HUES6 (cell line): Measurements from ENCODE around the gene CCDC142.

ENCODE experiments used
- H3K27ac ChIP-seq: 2 replicates; pipeline ENCODE4 v1.7.0; 2013; ENCODE audit warnings: low read depth, mild to moderate bottlenecking, low read length, inconsistent platforms
- H3K27me3 ChIP-seq: 2 replicates; pipeline ENCODE4 v1.6.1; 2013; ENCODE audit warnings: low read length; ENCODE audit not compliant: control insufficient read depth, insufficient read depth
- H3K36me3 ChIP-seq: 2 replicates; pipeline ENCODE4 v1.6.1; 2013; ENCODE audit warnings: low read length; ENCODE audit not compliant: control insufficient read depth, insufficient read depth
- H3K4me1 ChIP-seq: 2 replicates; pipeline ENCODE4 v1.6.1; 2013; ENCODE audit warnings: low read length; ENCODE audit not compliant: control insufficient read depth, insufficient read depth
- H3K4me3 ChIP-seq: 2 replicates; pipeline ENCODE4 v1.5.1; 2013; ENCODE audit warnings: low read depth, low read length
- H3K9ac ChIP-seq: one replicate; pipeline ENCODE4 v1.6.1; 2013; ENCODE audit warnings: mild to moderate bottlenecking, low read length
- H3K9me3 ChIP-seq: 2 replicates; pipeline ENCODE4 v1.6.1; 2013; ENCODE audit warnings: low read depth, low read length; ENCODE audit not compliant: control insufficient read depth, insufficient read depth

The CCDC142 gene

GRCh38 chr2:74512744-74513604, 30.2 kb upstream of the CCDC142 start:
- peaks cover 95% of the 10 kb centered on the region for H3K27me3 ChIP-seq
- no peak overlapping the region for H3K9ac ChIP-seq
- H3K36me3 ChIP-seq, result no peaks in the 10 kb centered on the region
- H3K4me3 ChIP-seq, result peak overlapping the region; percentile 57
- H3K9me3 ChIP-seq, result peaks cover 3% of the 10 kb centered on the region; the same call in 1 of the 2 replicates
- H3K27ac ChIP-seq, result no peak overlapping the region
- H3K4me1 ChIP-seq, result peaks cover 25% of the 10 kb centered on the region

GRCh38 chr2:74511104-74511989, 28.5 kb upstream of the CCDC142 start:
- Histone ChIP-seq H3K27ac (no peak overlapping the region), H3K9ac (no peak overlapping the region), H3K4me3 (no peak overlapping the region), H3K27me3 (peaks cover 78% of the 10 kb centered on the region), H3K9me3 (no peaks in the 10 kb centered on the region; the same call in 1 of the 2 replicates), H3K4me1 (peaks cover 31% of the 10 kb centered on the region), H3K36me3 (no peaks in the 10 kb centered on the region)

- Histone ChIP-seq H3K27me3 (peaks cover 74% of the 10 kb centered on the region), H3K9ac (no peak overlapping the region), H3K4me1 (peaks cover 26% of the 10 kb centered on the region), H3K36me3 (peaks cover 8% of the 10 kb centered on the region), H3K27ac (no peak overlapping the region), H3K4me3 (no peak overlapping the region), H3K9me3 (no peaks in the 10 kb centered on the region)
Observed at GRCh38 chr2:74510272-74510671, 27.5 kb upstream of the CCDC142 start.

GRCh38 chr2:74507926-74508520, 25.2 kb upstream of the CCDC142 start:
- no peaks in the 10 kb centered on the region for H3K9me3 ChIP-seq
- peaks cover 70% of the 10 kb centered on the region for H3K27me3 ChIP-seq
- H3K27ac ChIP-seq, result peak overlapping the region; percentile 96; the same call in 1 of the 2 replicates
- peaks cover 22% of the 10 kb centered on the region for H3K4me1 ChIP-seq
- peaks cover 10% of the 10 kb centered on the region for H3K36me3 ChIP-seq
- peak overlapping the region; percentile 97 for H3K9ac ChIP-seq
- peak overlapping the region; percentile 97 for H3K4me3 ChIP-seq

- H3K9ac ChIP-seq, result peak within 1 kb of the TSS; percentile 97
- H3K27me3 ChIP-seq, result peaks cover 70% of the 10 kb centered on the region
- peaks cover 23% of the 10 kb centered on the region for H3K4me1 ChIP-seq
- peak within 1 kb of the TSS; percentile 96 for H3K27ac ChIP-seq
- H3K9me3 ChIP-seq, result no peaks in the 10 kb centered on the region
- H3K36me3 ChIP-seq, result peaks cover 10% of the 10 kb centered on the region
- H3K4me3 ChIP-seq, result peak within 1 kb of the TSS; percentile 97
Observed at GRCh38 chr2:74507145-74507925, 24.5 kb upstream of the CCDC142 start, which contains the start of gene PCGF1. Gene PCGF1, minus strand, starts transcription at chr2:74507695. Its CDS starts 27 bp downstream, at chr2:74507668.

GRCh38 chr2:74505448-74506246, 22.8 kb upstream of the CCDC142 start:
- Histone ChIP-seq H3K4me3 (no peak overlapping the region), H3K9ac (no peak overlapping the region), H3K9me3 (no peaks in the 10 kb centered on the region), H3K36me3 (peaks cover 10% of the 10 kb centered on the region), H3K4me1 (peaks cover 36% of the 10 kb centered on the region), H3K27ac (no peak overlapping the region), H3K27me3 (peaks cover 70% of the 10 kb centered on the region)

- Histone ChIP-seq H3K4me3 (no peak overlapping the region; the same call in 1 of the 2 replicates), H3K27me3 (peaks cover 70% of the 10 kb centered on the region), H3K4me1 (peaks cover 46% of the 10 kb centered on the region)
Observed at GRCh38 chr2:74504591-74504990, 21.8 kb upstream of the CCDC142 start.

GRCh38 chr2:74503506-74504475, 21.0 kb upstream of the CCDC142 start:
- peaks cover 10% of the 10 kb centered on the region for H3K36me3 ChIP-seq
- H3K9me3 ChIP-seq, result no peaks in the 10 kb centered on the region
- H3K4me1 ChIP-seq, result peaks cover 49% of the 10 kb centered on the region
- peak overlapping the region; percentile 69 for H3K9ac ChIP-seq
- H3K27ac ChIP-seq, result no peak overlapping the region; the same call in 1 of the 2 replicates
- peaks cover 71% of the 10 kb centered on the region for H3K27me3 ChIP-seq
- H3K4me3 ChIP-seq, result peak overlapping the region; percentile 72

More at GRCh38 chr2:74504591-74504990, 21.8 kb upstream of the CCDC142 start:
- H3K9me3 ChIP-seq, result no peaks in the 10 kb centered on the region
- H3K27ac ChIP-seq, result no peak overlapping the region
- no peak overlapping the region for H3K9ac ChIP-seq
- peaks cover 10% of the 10 kb centered on the region for H3K36me3 ChIP-seq
